GM12874 (cell line): ENCODE data around the gene PPFIBP2.

ENCODE experiments used
- CTCF ChIP-seq: IDR thresholded peaks from 2 replicates; pipeline ENCODE4 v1.5.1; 2011; ENCODE audit warnings: low read depth, mild to moderate bottlenecking, control low read depth, low read length, moderate library complexity; ENCODE audit not compliant: insufficient read depth

Gene PPFIBP2

GRCh38 chr11:7490054-7490453 lies 23.7 kb upstream of the PPFIBP2 start:
- TF ChIP-seq CTCF: no peak

DNA sequence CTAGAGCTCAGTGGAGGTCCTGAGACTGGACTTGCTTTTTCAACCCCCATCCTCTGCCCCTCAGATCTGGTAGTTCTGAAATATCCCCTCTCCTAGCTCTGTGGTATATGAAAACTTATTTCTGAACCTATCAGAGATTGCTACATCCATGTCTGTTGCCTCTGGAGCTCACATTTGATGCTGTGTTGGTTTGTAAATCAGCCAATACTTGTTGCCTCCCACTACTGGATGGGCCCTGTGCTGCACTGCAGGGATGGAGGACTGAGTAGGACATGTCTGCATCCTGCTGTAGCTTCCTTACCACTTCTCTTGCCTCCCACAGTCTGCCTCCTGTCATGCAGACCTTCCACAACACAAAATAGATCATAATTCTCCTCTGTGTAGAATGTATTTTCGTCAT lies 23.3 kb upstream of the PPFIBP2 start:
- no peak for TF ChIP-seq CTCF

- no peak for TF ChIP-seq CTCF
Measured at GRCh38 chr11:7492253-7492652, 21.5 kb upstream of the PPFIBP2 start.

- TF ChIP-seq CTCF: no peak
Measured at GRCh38 chr11:7493670-7494069, 20.1 kb upstream of the PPFIBP2 start.

DNA sequence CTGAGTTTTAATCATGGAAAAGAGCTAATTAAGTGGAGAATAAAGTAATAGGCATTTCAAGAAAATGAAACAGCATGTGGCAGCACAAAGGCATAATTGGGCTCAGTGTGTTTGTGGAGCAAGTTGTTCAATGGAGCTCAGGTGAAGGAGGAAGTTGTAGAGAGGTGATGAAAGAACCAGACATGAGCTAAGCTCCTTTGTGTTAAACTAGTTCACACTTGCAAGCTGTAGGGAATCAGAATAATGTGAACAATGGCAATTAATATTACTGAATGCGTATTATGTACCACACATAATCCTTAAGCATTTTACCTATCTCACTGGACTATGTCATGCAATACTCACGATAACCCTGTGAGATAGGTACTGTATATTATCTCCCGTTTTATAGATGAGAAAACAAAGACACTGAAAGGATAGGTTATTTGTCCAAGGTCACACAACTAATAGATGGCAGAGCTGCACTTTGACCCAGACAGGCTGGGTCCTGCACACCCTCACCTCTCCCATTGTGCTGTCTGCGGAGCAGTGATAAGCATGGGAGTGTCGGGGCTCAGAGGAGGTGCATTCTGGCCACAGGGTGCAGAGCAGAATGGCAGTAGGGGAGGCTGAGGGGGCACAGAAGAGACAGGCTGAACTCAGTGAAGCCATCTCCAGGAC lies 19.6 kb upstream of the PPFIBP2 start:
- no peak for TF ChIP-seq CTCF

- no peak for TF ChIP-seq CTCF
Measured at GRCh38 chr11:7495882-7496551, 17.8 kb upstream of the PPFIBP2 start.

DNA sequence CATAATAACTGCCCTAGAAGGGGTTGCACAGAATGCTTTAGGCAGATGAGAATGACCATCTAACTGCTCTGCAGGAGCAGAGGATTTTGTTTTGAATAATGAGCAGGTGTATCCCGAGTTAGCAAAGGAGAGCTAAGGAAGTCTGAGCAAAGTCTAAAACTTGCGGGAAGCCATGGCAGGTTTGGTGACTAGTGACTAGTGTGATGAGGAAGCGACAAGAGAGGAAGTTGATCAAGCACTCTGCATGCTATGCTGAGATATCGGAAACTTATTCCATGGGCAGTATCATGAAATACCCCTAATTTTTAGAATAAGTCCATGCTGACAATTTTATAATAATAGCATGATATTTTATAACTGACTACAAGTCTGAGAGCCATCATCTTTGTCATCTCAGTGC lies 15.6 kb upstream of the PPFIBP2 start:
- TF ChIP-seq CTCF: no peak
